NB4 (cell line): ENCODE data around the gene EIF3K.

Experiments used
- CTCF ChIP-seq: IDR thresholded peaks from one replicate; pipeline ENCODE4 v1.5.1; 2012; ENCODE audit warnings: low read depth, low read length
- MAX ChIP-seq: IDR thresholded peaks from 2 replicates; pipeline ENCODE4 v1.6.1; 2011; ENCODE audit warnings: low read depth, low read length
- MYC ChIP-seq: IDR thresholded peaks from 2 replicates; pipeline ENCODE4 v1.6.1; 2011; ENCODE audit warnings: low read depth, low read length
- POLR2A ChIP-seq: IDR thresholded peaks from 2 replicates; pipeline ENCODE4 v1.6.1; 2011; ENCODE audit warnings: mild to moderate bottlenecking; ENCODE audit not compliant: insufficient read length; ENCODE audit errors: extremely low read depth

GRCh38 chr19:38618590-38619360 lies at the start of gene EIF3K:
- TF ChIP-seq CTCF (no peak), POLR2A (peak; percentile 54), MYC (peak; percentile 57), MAX (peak; percentile 99)
